GM20000 (cell line): ENCODE results near the gene RPP21.

Source experiments
- DNase-seq: peaks from one replicate; pipeline ENCODE4 v3.0.0; 2012; ENCODE audit warnings: low spot score
- TF ChIP-seq, protein P1 (sequence below): IDR thresholded peaks from 2 replicates; pipeline ENCODE4 v1.5.1; 2012; ENCODE audit warnings: mild to moderate bottlenecking, control low read depth; ENCODE audit errors: extremely low read depth, missing control alignments

RPP21 gene

DNA sequence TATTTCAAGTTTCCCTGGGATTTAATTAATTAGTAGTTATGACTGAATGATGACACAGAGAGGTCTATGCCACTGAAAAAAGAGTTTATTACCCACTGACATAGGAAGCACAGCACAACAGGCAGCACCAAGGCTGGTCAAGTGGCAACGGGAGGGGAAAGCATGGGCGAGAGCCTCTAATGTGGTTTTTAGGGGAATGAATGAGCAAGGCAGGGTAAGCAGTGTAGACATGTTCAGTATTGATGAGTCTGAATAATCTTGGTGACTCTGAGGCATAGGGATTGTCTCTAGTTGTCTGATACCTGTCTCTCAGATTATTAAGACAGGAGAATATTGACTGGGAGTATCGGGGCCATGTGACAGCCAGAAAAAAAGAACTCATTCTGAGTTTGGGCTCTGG lies 46.3 kb downstream of the RPP21 start:
- TF ChIP-seq, protein P1, sequence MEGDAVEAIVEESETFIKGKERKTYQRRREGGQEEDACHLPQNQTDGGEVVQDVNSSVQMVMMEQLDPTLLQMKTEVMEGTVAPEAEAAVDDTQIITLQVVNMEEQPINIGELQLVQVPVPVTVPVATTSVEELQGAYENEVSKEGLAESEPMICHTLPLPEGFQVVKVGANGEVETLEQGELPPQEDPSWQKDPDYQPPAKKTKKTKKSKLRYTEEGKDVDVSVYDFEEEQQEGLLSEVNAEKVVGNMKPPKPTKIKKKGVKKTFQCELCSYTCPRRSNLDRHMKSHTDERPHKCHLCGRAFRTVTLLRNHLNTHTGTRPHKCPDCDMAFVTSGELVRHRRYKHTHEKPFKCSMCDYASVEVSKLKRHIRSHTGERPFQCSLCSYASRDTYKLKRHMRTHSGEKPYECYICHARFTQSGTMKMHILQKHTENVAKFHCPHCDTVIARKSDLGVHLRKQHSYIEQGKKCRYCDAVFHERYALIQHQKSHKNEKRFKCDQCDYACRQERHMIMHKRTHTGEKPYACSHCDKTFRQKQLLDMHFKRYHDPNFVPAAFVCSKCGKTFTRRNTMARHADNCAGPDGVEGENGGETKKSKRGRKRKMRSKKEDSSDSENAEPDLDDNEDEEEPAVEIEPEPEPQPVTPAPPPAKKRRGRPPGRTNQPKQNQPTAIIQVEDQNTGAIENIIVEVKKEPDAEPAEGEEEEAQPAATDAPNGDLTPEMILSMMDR: no peak

DNA sequence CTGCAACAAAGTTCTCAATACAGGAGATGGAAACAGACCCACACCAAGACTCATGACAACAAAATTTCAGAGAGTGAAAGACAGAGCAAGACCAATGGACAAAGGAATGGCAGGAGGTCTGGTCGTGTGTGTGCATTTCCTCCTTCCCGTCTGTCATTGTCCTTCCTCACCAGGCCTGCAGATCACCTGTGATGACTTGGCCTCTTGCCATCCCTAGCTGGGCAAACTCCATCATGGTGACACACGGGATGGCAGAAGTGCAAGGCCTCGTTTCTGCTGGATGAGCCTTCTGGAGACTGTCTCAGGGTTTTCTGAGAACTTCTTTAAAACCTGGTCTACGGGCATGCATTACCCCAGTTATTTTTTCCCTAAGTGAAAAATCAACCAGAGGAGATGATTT lies 49.2 kb downstream of the RPP21 start:
- no peak for DNase-seq
- TF ChIP-seq, protein P1: no peak

More for the DNA sequence above, 46.3 kb downstream of the RPP21 start:
- no peak for DNase-seq
